H9 (cell line): Measurements from ENCODE around the gene MAML3. TPM values are rescaled to one million over a fixed set of nuclear protein-coding genes. Genes with fewer than 3 reads are reported as not detected.

ENCODE experiments used
- DNase-seq: peaks from one replicate; pipeline ENCODE4 v3.0.0-alpha.2; 2017
- H2AFZ ChIP-seq: one replicate; pipeline ENCODE4 v1.6.1; 2013; ENCODE audit warnings: mild to moderate bottlenecking, low read length, control low read depth, moderate library complexity
- H2AK5ac ChIP-seq: 2 replicates; pipeline ENCODE4 v1.6.1; 2013; ENCODE audit warnings: low read length, control low read depth, mixed read lengths; ENCODE audit not compliant: insufficient read length
- H2BK120ac ChIP-seq: one replicate; pipeline ENCODE4 v1.6.1; 2013; ENCODE audit warnings: low read depth, mild to moderate bottlenecking, low read length, control low read depth, inconsistent platforms; ENCODE audit not compliant: poor library complexity, severe bottlenecking
- H2BK12ac ChIP-seq: 2 replicates; pipeline ENCODE4 v1.6.1; 2013; ENCODE audit warnings: low read length, control low read depth, mixed read lengths, low read depth; ENCODE audit not compliant: insufficient read length
- H2BK15ac ChIP-seq: 2 replicates; pipeline ENCODE4 v1.6.1; 2013; ENCODE audit warnings: low read depth, low read length, control low read depth
- H2BK20ac ChIP-seq: one replicate; pipeline ENCODE4 v1.6.1; 2013; ENCODE audit warnings: low read depth, mild to moderate bottlenecking, low read length, control low read depth, inconsistent platforms; ENCODE audit not compliant: poor library complexity, severe bottlenecking
- H2BK5ac ChIP-seq: 2 replicates; pipeline ENCODE4 v1.6.1; 2013; ENCODE audit warnings: low read length, control low read depth, mixed read lengths; ENCODE audit not compliant: insufficient read length
- H3K14ac ChIP-seq: 2 replicates; pipeline ENCODE4 v1.6.1; 2013; ENCODE audit warnings: low read length, control low read depth; ENCODE audit not compliant: insufficient read depth
- H3K18ac ChIP-seq: 2 replicates; pipeline ENCODE4 v1.6.1; 2013; ENCODE audit warnings: low read depth, mild to moderate bottlenecking, mixed read lengths, low read length, control low read depth; ENCODE audit not compliant: insufficient read length
- H3K23ac ChIP-seq: 2 replicates; pipeline ENCODE4 v1.6.1; 2013; ENCODE audit warnings: low read length, control low read depth, mixed read lengths, low read depth; ENCODE audit not compliant: insufficient read length
- H3K23me2 ChIP-seq: 2 replicates; pipeline ENCODE4 v1.6.1; 2013; ENCODE audit warnings: low read depth, mild to moderate bottlenecking, mixed read lengths, low read length, control low read depth; ENCODE audit not compliant: insufficient read length, poor library complexity, severe bottlenecking
- H3K27ac ChIP-seq: 2 replicates; pipeline ENCODE4 v1.5.1; 2013; ENCODE audit warnings: low read length, control low read depth, mixed read lengths, low read depth; ENCODE audit not compliant: insufficient read length
- H3K27me3 ChIP-seq: 2 replicates; pipeline ENCODE4 v1.6.1; 2013; ENCODE audit warnings: low read length, control low read depth, inconsistent platforms; ENCODE audit not compliant: insufficient read depth
- H3K4ac ChIP-seq: 2 replicates; pipeline ENCODE4 v1.6.1; 2013; ENCODE audit warnings: low read depth, mild to moderate bottlenecking, control low read depth, inconsistent platforms, low read length, moderate library complexity
- H3K4me1 ChIP-seq: 2 replicates; pipeline ENCODE4 v1.6.1; 2013; ENCODE audit warnings: low read length, control low read depth, inconsistent platforms; ENCODE audit not compliant: insufficient read depth
- H3K4me2 ChIP-seq: 2 replicates; pipeline ENCODE4 v1.6.1; 2013; ENCODE audit warnings: low read length, control low read depth, mixed read lengths; ENCODE audit not compliant: insufficient read length, insufficient read depth
- H3K56ac ChIP-seq: 2 replicates; pipeline ENCODE4 v1.6.1; 2013; ENCODE audit warnings: low read depth, mild to moderate bottlenecking, mixed read lengths, low read length, control low read depth; ENCODE audit not compliant: insufficient read length
- H3K79me1 ChIP-seq: 2 replicates; pipeline ENCODE4 v1.6.1; 2013; ENCODE audit warnings: low read depth, mild to moderate bottlenecking, moderate library complexity, low read length, control low read depth, inconsistent platforms; ENCODE audit not compliant: insufficient read depth, poor library complexity, severe bottlenecking
- H3K79me2 ChIP-seq: 2 replicates; pipeline ENCODE4 v1.6.1; 2013; ENCODE audit warnings: low read length, control low read depth, inconsistent platforms; ENCODE audit not compliant: insufficient read depth
- H3K9ac ChIP-seq: 2 replicates; pipeline ENCODE4 v1.6.1; 2013; ENCODE audit warnings: low read length, control low read depth, mixed read lengths; ENCODE audit not compliant: insufficient read length; ENCODE audit errors: extremely low read depth
- H3K9me3 ChIP-seq: one replicate; pipeline ENCODE4 v1.6.1; 2013; ENCODE audit warnings: low read depth, low read length, inconsistent platforms; ENCODE audit not compliant: control insufficient read depth
- H3T11ph ChIP-seq: one replicate; pipeline ENCODE4 v1.6.1; 2013; ENCODE audit warnings: mild to moderate bottlenecking, low read length, control low read depth, inconsistent platforms
- H4K20me1 ChIP-seq: one replicate; pipeline ENCODE4 v1.6.1; 2013; ENCODE audit not compliant: control insufficient read depth, insufficient read length, insufficient read depth
- H4K5ac ChIP-seq: 2 replicates; pipeline ENCODE4 v1.6.1; 2013; ENCODE audit warnings: low read depth, mild to moderate bottlenecking, mixed read lengths, low read length, control low read depth; ENCODE audit not compliant: insufficient read length
- H4K8ac ChIP-seq: replicated peaks from 2 replicates; pipeline ENCODE4 v1.6.1; 2013; ENCODE audit warnings: low read length, control low read depth, mixed read lengths, low read depth; ENCODE audit not compliant: insufficient read length
- H4K91ac ChIP-seq: 2 replicates; pipeline ENCODE4 v1.6.1; 2013; ENCODE audit warnings: low read depth, mild to moderate bottlenecking, moderate library complexity, mixed read lengths, low read length, control low read depth; ENCODE audit not compliant: insufficient read length
- H3K27ac Mint-ChIP-seq, 3 experiments: 2 replicates in 2 of 3; 3 replicates in 1 of 3; pipeline ENCODE4 v1.8.0; 2020 to 2021; ENCODE audit warnings: mixed read lengths in 3 of 3, mild to moderate bottlenecking in 1 of 3, moderate library complexity in 1 of 3
- H3K27me3 Mint-ChIP-seq: 2 replicates; pipeline ENCODE4 v1.8.0; 2021; ENCODE audit warnings: low read depth, mild to moderate bottlenecking, moderate library complexity, mixed read lengths
- H3K36me3 Mint-ChIP-seq, 3 experiments: 2 replicates in 2 of 3; 3 replicates in 1 of 3; pipeline ENCODE4 v1.8.0; 2020 to 2021; ENCODE audit warnings: low read depth in 3 of 3, mixed read lengths in 3 of 3; ENCODE audit not compliant: insufficient read depth in 1 of 3
- H3K4me1 Mint-ChIP-seq, 2 experiments: 2 replicates each; pipeline ENCODE4 v1.8.0; 2020; ENCODE audit warnings: mixed read lengths in 2 of 2
- H3K4me3 Mint-ChIP-seq, 2 experiments: 2 replicates in 1 of 2; 3 replicates in 1 of 2; pipeline ENCODE4 v1.8.0; 2020 to 2021; ENCODE audit warnings: mild to moderate bottlenecking in 2 of 2, mixed read lengths in 2 of 2, moderate library complexity in 1 of 2
- H3K9me3 Mint-ChIP-seq, 2 experiments: 2 replicates in 1 of 2; 3 replicates in 1 of 2; pipeline ENCODE4 v1.8.0; 2020; ENCODE audit warnings: mild to moderate bottlenecking in 2 of 2, mixed read lengths in 2 of 2, moderate library complexity in 1 of 2
- WGBS: extraction: QIAGEN DNeasy Blood & Tissue Kit; methylation state at CpG from one replicate; pipeline ENCODE4 v1.1.7; 2013; ENCODE audit warnings: missing lambda C conversion rate, low lambda C conversion rate, mixed read lengths; ENCODE audit not compliant: insufficient read length; ENCODE audit errors: extremely low coverage; 5-methylcytosine and 5-hydroxymethylcytosine counted together
- total RNA-seq: library from RNA; stranded (reverse); gene quantifications from 2 replicates; pipeline ENCODE4 v1.2.1, GENCODE V29; 2021
- TF ChIP-seq, protein P1 (sequence below): fragments of 200-600 bp; sonication (generic); conservative IDR thresholded peaks from 3 replicates; pipeline ENCODE4 v1.8.0; 2021; ENCODE audit warnings: antibody characterized with exemption, mild to moderate bottlenecking

The MAML3 gene
- total RNA-seq, 1 experiment from 2014 or later, result 3.9 TPM

GRCh38 chr4:139859876-139860275 is 294.1 kb downstream of the MAML3 start:
- Histone ChIP-seq H3K9ac (no peak overlapping the region), H3K79me2 (no peaks in the 10 kb centered on the region), H3K9me3 (no peaks in the 10 kb centered on the region), H3T11ph (no peak overlapping the region), H4K20me1 (no peaks in the 10 kb centered on the region), H4K5ac (no peak overlapping the region), H2BK120ac (no peak overlapping the region), H3K79me1 (no peaks in the 10 kb centered on the region), H2BK12ac (no peak overlapping the region), H3K27me3 (no peaks in the 10 kb centered on the region), H3K18ac (no peak overlapping the region), H2BK5ac (no peak overlapping the region), H2AFZ (no peak overlapping the region), H3K23ac (no peak overlapping the region), H3K4ac (no peak overlapping the region), H3K27ac (no peak overlapping the region), H3K23me2 (no peaks in the 10 kb centered on the region), H4K8ac (no peak overlapping the region), H3K4me1 (no peaks in the 10 kb centered on the region), H3K56ac (no peak overlapping the region), H3K14ac (no peak overlapping the region), H4K91ac (no peak overlapping the region), H2AK5ac (no peak overlapping the region), H3K4me2 (no peak overlapping the region), H2BK15ac (no peak overlapping the region), H2BK20ac (no peak overlapping the region)
- DNase-seq, result no peak
- Mint-ChIP-seq H3K4me3 (no peak overlapping the region), H3K27me3 (no peaks in the 10 kb centered on the region), H3K9me3 (no peaks in the 10 kb centered on the region; a peak in 1 of 5 replicates), H3K27ac (no peak overlapping the region), H3K36me3 (no peaks in the 10 kb centered on the region), H3K4me1 (peaks cover 38 to 40% of the 10 kb centered on the region in 2 experiments)
- no CpG with 5 or more reads among the region's 31 CpGs for WGBS
- TF ChIP-seq, protein P1, sequence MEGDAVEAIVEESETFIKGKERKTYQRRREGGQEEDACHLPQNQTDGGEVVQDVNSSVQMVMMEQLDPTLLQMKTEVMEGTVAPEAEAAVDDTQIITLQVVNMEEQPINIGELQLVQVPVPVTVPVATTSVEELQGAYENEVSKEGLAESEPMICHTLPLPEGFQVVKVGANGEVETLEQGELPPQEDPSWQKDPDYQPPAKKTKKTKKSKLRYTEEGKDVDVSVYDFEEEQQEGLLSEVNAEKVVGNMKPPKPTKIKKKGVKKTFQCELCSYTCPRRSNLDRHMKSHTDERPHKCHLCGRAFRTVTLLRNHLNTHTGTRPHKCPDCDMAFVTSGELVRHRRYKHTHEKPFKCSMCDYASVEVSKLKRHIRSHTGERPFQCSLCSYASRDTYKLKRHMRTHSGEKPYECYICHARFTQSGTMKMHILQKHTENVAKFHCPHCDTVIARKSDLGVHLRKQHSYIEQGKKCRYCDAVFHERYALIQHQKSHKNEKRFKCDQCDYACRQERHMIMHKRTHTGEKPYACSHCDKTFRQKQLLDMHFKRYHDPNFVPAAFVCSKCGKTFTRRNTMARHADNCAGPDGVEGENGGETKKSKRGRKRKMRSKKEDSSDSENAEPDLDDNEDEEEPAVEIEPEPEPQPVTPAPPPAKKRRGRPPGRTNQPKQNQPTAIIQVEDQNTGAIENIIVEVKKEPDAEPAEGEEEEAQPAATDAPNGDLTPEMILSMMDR, result no peak
